Left lung (tissue), 10 donors: Measurements from ENCODE around the gene FAM50A. TPM values are rescaled to one million over a fixed set of nuclear protein-coding genes. Genes with fewer than 3 reads are reported as not detected.

Source experiments
- ATAC-seq: fragments of 200-7000 bp; cut with Tn5 transposase; one replicate; pipeline ENCODE4 v1.9.1; 2020; ENCODE audit warnings: moderate library complexity
- DNase-seq, 4 donors: peaks; one replicate each; pipeline ENCODE4 v3.0.0-alpha.2; 2013 to 2020
- H3K27ac ChIP-seq, 2 donors: fragments of 200-600 bp; sonication (generic) in 1 of 2; one replicate each; pipeline versions ENCODE4 v1.5.0 to v1.8.0; 2020 to 2021
- H3K27me3 ChIP-seq, 2 donors: fragments of 200-600 bp; sonication (generic) in 1 of 2; one replicate each; pipeline versions ENCODE4 v1.5.0 to v1.8.0; 2020 to 2021
- H3K36me3 ChIP-seq, 2 donors: fragments of 200-600 bp; sonication (generic) in 1 of 2; one replicate each; pipeline versions ENCODE4 v1.5.0 to v1.8.0; 2020 to 2021
- H3K4me1 ChIP-seq, 2 donors: fragments of 200-600 bp; one replicate each; pipeline ENCODE4 v1.8.0; 2021
- H3K4me3 ChIP-seq, 2 donors: fragments of 200-600 bp; sonication (generic) in 1 of 2; one replicate each; pipeline versions ENCODE4 v1.5.0 to v1.8.0; 2020 to 2021; ENCODE audit warnings: mild to moderate bottlenecking in 1 of 2
- H3K9me3 ChIP-seq, 2 donors: fragments of 200-600 bp; sonication (generic) in 1 of 2; one replicate each; pipeline versions ENCODE4 v1.5.0 to v1.8.0; 2020 to 2021
- intact Hi-C, 2 donors: fragments of 100-400 bp; cut with DNase I; formaldehyde crosslinking; loops; one replicate each; pipeline versions ENCODE4 v1.11.2 to v1.14.2; 2022
- polyA plus RNA-seq, 6 donors: library from polyadenylated mRNA; unstranded; fragments of 120-200 nt; gene quantifications; one replicate each; pipeline ENCODE4 v1.2.1, GENCODE V29; 2013; ENCODE audit not compliant: insufficient read length in 6 of 6
- total RNA-seq, 2 donors: library from RNA; stranded (reverse); fragmentation: NEBNext Ultra II Directional; extraction: Animal tissue kit (Norgen Biotek cat#: 25700); gene quantifications; one replicate each; pipeline ENCODE4 v1.2.1, GENCODE V29; 2021
- TF ChIP-seq, protein P1 (sequence below), 2 donors: fragments of 200-600 bp; sonication (generic) in 1 of 2; IDR thresholded peaks; one replicate each; pipeline versions ENCODE4 v1.5.0 to v1.8.0; 2021; ENCODE audit warnings: antibody characterized with exemption in 2 of 2
- donor health status: DM: no; HTN: yes; CAD: no.
- donor health status: DM: no; HTN: no; CAD: no.

The FAM50A gene
- total and polyA plus RNA-seq, 8 donors = 43.1 to 82.1 (median 49.1) TPM

DNA sequence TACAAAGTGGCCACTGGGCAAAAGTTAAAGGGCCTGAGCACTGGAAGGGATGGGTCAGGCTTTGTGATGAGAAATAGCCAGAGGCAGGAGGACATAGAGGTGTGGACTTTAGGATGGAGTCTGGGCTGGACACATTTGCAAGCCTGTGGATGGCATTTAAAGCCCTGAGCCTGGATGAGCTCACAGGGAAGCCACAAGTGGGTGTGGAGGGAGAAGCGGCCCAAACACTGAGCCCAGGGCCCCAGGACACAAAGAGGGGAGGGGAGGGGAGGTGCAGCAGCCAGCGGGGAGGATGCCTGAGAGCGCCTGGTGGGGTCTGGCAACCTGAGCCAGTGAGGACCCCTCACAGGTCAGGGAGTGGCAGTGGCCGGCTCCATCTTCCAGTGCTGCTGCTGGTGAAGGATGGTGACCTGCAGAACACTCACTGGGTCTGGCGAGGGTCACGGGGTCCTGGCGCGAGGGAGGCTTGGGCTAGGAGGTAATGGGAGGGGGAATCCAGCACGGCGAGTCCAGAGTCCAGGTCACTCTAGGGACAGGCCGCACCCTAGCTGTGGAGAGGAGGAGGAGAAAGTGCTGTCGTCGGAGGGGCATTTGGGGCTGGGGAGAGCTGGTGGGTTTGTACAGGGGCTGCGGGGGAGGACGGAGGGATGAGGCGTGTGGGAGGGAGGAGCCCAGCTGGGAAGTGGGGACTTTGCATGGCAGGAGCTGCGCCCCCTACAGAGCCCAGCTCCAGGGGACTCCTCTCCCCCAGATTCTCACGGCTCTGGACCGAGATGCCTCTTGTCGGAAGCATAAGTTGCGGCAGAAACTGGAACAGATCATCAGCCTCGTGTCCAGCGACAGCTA lies 28.1 kb downstream of the FAM50A start:
- intact Hi-C loops = no loop called here
- Histone ChIP-seq H3K36me3 (peaks cover 0 to 52% of the 10 kb centered on the region in 2 donors), H3K4me3 (no peak overlapping the region), H3K27ac (no peak overlapping the region), H3K27me3 (no peaks in the 10 kb centered on the region), H3K4me1 (no peaks in the 10 kb centered on the region), H3K9me3 (no peaks in the 10 kb centered on the region)
- DNase-seq (no peak), ATAC-seq (no peak)
- TF ChIP-seq, protein P1, sequence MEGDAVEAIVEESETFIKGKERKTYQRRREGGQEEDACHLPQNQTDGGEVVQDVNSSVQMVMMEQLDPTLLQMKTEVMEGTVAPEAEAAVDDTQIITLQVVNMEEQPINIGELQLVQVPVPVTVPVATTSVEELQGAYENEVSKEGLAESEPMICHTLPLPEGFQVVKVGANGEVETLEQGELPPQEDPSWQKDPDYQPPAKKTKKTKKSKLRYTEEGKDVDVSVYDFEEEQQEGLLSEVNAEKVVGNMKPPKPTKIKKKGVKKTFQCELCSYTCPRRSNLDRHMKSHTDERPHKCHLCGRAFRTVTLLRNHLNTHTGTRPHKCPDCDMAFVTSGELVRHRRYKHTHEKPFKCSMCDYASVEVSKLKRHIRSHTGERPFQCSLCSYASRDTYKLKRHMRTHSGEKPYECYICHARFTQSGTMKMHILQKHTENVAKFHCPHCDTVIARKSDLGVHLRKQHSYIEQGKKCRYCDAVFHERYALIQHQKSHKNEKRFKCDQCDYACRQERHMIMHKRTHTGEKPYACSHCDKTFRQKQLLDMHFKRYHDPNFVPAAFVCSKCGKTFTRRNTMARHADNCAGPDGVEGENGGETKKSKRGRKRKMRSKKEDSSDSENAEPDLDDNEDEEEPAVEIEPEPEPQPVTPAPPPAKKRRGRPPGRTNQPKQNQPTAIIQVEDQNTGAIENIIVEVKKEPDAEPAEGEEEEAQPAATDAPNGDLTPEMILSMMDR (IDR thresholded peaks at IDR 0.05) = no peak

DNA sequence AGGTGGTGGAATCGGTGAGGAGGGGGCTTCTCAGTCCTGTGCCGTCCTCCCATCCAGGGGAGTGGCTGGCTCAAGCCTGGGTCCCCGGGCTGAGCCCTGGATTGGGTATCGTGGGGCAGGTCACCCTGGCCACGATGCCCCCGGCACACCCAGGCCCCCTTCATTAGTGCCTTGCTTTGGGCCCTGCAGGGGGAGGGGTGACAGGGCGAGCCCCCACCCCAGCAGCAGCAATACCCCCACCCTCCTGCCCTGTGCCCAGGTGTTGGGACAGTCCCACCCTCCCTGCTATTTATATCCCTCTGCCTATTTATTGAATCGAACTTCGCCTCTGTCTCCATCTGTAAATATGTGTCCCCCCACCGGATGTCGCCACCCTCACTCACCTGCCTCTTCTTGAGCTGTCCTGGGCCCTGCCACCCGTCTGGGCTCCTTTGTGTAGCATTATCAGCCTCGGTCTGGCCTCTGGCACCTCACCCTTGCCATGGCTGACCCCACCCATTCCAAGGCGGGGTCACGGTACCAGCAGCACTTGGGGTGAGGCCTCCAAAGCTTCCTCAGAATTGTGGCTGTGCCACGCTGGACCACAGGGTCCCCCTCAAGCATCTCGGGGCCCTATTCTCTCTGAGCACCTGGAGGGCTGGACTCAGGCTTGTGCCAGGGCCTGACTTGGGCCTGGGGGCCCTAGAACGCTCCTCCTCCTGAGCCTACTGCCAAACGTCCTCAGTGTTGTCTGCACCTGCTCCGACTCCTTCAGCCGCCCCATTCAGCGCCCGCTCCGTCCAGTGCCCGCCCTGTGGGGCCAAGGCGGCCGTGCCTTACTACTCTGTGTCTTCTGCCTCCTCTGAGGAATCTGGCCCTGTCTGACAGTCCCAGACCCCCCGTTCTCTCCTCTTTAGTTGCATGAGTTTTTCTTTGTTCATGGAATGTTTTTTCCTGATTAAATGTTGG lies 29.0 kb downstream of the FAM50A start:
- H3K27me3 ChIP-seq = no peaks in the 10 kb centered on the region
- H3K36me3 ChIP-seq = peaks cover 0 to 45% of the 10 kb centered on the region in 2 donors
- ATAC-seq = no peak
- no peak overlapping the region for H3K27ac ChIP-seq
- H3K4me1 ChIP-seq = peaks cover 0 to 2% of the 10 kb centered on the region in 2 donors
- H3K9me3 ChIP-seq = no peaks in the 10 kb centered on the region
- DNase-seq = no peak
- intact Hi-C loops = no loop called here
- H3K4me3 ChIP-seq = no peak overlapping the region
- TF ChIP-seq, protein P1 (IDR thresholded peaks at IDR 0.05) = no peak

DNA sequence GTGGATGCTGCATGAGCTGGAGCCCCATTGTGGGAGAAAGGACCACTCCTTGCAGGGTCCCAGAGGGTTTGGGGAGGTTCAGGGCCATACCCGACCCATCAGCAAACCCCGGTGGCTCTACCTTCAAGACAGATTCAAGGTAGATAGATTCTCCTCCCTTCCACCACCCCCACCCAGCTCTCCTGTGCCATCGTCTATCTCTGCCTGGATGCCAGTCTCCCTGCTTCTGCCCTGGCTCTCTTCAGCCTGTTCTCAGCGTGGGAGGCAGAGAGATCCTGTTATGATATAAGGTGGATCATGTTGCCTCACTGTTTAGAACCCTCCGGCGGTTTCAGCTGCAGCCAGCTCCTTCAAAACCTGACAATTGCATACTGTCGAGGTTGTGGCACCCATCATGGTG lies 29.7 kb downstream of the FAM50A start:
- Histone ChIP-seq H3K27ac (no peak overlapping the region), H3K4me1 (peaks cover 0 to 5% of the 10 kb centered on the region in 2 donors), H3K4me3 (no peak overlapping the region), H3K9me3 (no peaks in the 10 kb centered on the region), H3K36me3 (peaks cover 0 to 37% of the 10 kb centered on the region in 2 donors), H3K27me3 (no peaks in the 10 kb centered on the region)
- intact Hi-C loops = no loop called here
- TF ChIP-seq, protein P1 (IDR thresholded peaks at IDR 0.05) = no peak
- no peak for DNase-seq
- no peak for ATAC-seq

DNA sequence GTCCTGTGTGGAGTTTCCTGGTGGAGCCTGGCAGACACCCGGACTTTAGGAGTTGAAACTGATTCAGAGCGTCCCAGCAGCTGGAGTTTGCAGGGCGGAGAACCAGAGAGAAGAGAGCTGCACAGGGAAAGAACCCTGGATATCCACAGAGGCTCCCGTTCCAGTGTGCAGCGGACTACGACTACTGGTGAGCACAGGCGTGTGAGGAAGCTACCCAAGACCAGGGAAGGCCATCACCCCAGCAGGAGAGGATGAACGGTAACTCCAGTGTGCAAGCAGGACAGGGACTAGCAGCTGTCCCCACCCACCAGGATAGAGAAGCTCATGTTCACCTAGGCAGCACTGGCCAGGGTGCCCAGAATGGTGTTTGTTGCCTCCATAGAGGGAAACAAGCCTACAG lies 32.9 kb downstream of the FAM50A start:
- H3K4me3 ChIP-seq = no peak overlapping the region
- no peaks in the 10 kb centered on the region for H3K9me3 ChIP-seq
- ATAC-seq = no peak
- intact Hi-C loops = no loop called here
- peaks cover 0 to 6% of the 10 kb centered on the region in 2 donors for H3K36me3 ChIP-seq
- DNase-seq = no peak
- TF ChIP-seq, protein P1 (IDR thresholded peaks at IDR 0.05) = no peak
- H3K4me1 ChIP-seq = peaks cover 0 to 10% of the 10 kb centered on the region in 2 donors
- no peaks in the 10 kb centered on the region for H3K27me3 ChIP-seq
- H3K27ac ChIP-seq = no peak overlapping the region
